Measurements from ENCODE around the gene AHDC1.

The AHDC1 gene

GRCh38 chr1:27563341-27563590 is 40.7 kb downstream of the AHDC1 start:
- H3K9me2 ChIP-seq (replicated peaks; ENCODE audit: control insufficient read depth, low read length), result no peaks in the 10 kb centered on the region
- H3K27me3 ChIP-seq (ENCODE audit: control insufficient read depth, low read length), result no peaks in the 10 kb centered on the region
- H3K9me3 ChIP-seq (ENCODE audit: control insufficient read depth, insufficient read depth, low read length), result no peaks in the 10 kb centered on the region
- no peaks in the 10 kb centered on the region for H4K20me1 ChIP-seq (ENCODE audit: control insufficient read depth, insufficient read depth, low read depth, low read length)
- peaks cover 8% of the 10 kb centered on the region for H3K4me1 ChIP-seq (ENCODE audit: control insufficient read depth, low read length)
- H3K4me2 ChIP-seq (ENCODE audit: low read length), result no peak overlapping the region
- H3K36me3 ChIP-seq (ENCODE audit: control insufficient read depth, low read length), result no peaks in the 10 kb centered on the region
- no peaks in the 10 kb centered on the region for H3K79me2 ChIP-seq (ENCODE audit: control insufficient read depth, low read length)
- no peak overlapping the region for H3K27ac ChIP-seq (ENCODE audit: low read depth, low read length)
- TF ChIP-seq, protein P1, sequence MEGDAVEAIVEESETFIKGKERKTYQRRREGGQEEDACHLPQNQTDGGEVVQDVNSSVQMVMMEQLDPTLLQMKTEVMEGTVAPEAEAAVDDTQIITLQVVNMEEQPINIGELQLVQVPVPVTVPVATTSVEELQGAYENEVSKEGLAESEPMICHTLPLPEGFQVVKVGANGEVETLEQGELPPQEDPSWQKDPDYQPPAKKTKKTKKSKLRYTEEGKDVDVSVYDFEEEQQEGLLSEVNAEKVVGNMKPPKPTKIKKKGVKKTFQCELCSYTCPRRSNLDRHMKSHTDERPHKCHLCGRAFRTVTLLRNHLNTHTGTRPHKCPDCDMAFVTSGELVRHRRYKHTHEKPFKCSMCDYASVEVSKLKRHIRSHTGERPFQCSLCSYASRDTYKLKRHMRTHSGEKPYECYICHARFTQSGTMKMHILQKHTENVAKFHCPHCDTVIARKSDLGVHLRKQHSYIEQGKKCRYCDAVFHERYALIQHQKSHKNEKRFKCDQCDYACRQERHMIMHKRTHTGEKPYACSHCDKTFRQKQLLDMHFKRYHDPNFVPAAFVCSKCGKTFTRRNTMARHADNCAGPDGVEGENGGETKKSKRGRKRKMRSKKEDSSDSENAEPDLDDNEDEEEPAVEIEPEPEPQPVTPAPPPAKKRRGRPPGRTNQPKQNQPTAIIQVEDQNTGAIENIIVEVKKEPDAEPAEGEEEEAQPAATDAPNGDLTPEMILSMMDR (IDR thresholded peaks at IDR 0.05; ENCODE audit: low read depth, low read length, poor library complexity, severe bottlenecking), result no peak
- no peak for TF ChIP-seq EZH2phosphoT487 (IDR thresholded peaks at IDR 0.05; ENCODE audit: borderline replicate concordance, low read length)
- H3F3A ChIP-seq (ENCODE audit: control insufficient read depth, insufficient read depth), result no peaks in the 10 kb centered on the region
- no peak overlapping the region for H3K4me3 ChIP-seq (ENCODE audit: low read length)

GRCh38 chr1:27562534-27563340 is 41.2 kb downstream of the AHDC1 start:
- Histone ChIP-seq H4K20me1 (ENCODE audit: control insufficient read depth, insufficient read depth, low read depth, low read length) (no peaks in the 10 kb centered on the region), H3K9me2 (replicated peaks; ENCODE audit: control insufficient read depth, low read length) (no peaks in the 10 kb centered on the region), H3K27me3 (ENCODE audit: control insufficient read depth, low read length) (no peaks in the 10 kb centered on the region), H3K4me1 (ENCODE audit: control insufficient read depth, low read length) (peaks cover 6% of the 10 kb centered on the region), H3K27ac (ENCODE audit: low read depth, low read length) (no peak overlapping the region), H3K9me3 (ENCODE audit: control insufficient read depth, insufficient read depth, low read length) (no peaks in the 10 kb centered on the region), H3K79me2 (ENCODE audit: control insufficient read depth, low read length) (no peaks in the 10 kb centered on the region), H3F3A (ENCODE audit: control insufficient read depth, insufficient read depth) (no peaks in the 10 kb centered on the region), H3K4me3 (ENCODE audit: low read length) (no peak overlapping the region), H3K36me3 (ENCODE audit: control insufficient read depth, low read length) (no peaks in the 10 kb centered on the region), H3K4me2 (ENCODE audit: low read length) (no peak overlapping the region)
- TF ChIP-seq, protein P1 (IDR thresholded peaks at IDR 0.05; ENCODE audit: low read depth, low read length, poor library complexity, severe bottlenecking), result no peak
- TF ChIP-seq EZH2phosphoT487 (IDR thresholded peaks at IDR 0.05; ENCODE audit: borderline replicate concordance, low read length), result no peak

DNA sequence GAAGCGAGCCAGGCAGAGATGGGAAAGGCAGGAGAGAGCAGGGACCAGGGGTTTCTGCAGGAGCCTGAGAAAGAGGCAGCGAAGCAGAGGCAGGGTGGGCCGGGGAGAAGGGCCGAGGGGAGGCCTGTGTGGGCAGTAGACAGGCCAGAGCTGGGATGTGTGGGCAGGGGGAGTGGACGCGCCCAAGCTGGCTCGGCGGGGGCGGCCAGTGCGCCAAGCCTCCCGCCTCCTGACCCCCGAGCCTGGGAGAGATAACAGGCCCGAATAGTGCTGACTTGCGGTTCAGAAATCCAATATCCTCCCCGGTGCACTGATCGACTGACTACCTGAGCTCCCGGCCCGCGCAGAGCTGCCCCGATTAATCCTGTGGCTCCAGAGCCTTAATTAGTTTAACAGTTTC is 41.9 kb downstream of the AHDC1 start:
- Histone ChIP-seq H3K9me2 (replicated peaks; ENCODE audit: control insufficient read depth, low read length) (no peaks in the 10 kb centered on the region), H3K9me3 (ENCODE audit: control insufficient read depth, insufficient read depth, low read length) (no peaks in the 10 kb centered on the region), H3K4me1 (ENCODE audit: control insufficient read depth, low read length) (peaks cover 11% of the 10 kb centered on the region), H3K27ac (ENCODE audit: low read depth, low read length) (no peak overlapping the region), H3K79me2 (ENCODE audit: control insufficient read depth, low read length) (no peaks in the 10 kb centered on the region), H3K4me3 (ENCODE audit: low read length) (no peak overlapping the region), H3K36me3 (ENCODE audit: control insufficient read depth, low read length) (no peaks in the 10 kb centered on the region), H3K27me3 (ENCODE audit: control insufficient read depth, low read length) (no peaks in the 10 kb centered on the region), H3K4me2 (ENCODE audit: low read length) (no peak overlapping the region), H3F3A (ENCODE audit: control insufficient read depth, insufficient read depth) (no peaks in the 10 kb centered on the region), H4K20me1 (ENCODE audit: control insufficient read depth, insufficient read depth, low read depth, low read length) (peaks cover 3% of the 10 kb centered on the region; the same call in 1 of the 2 replicates)
- TF ChIP-seq, protein P1 (IDR thresholded peaks at IDR 0.05; ENCODE audit: low read depth, low read length, poor library complexity, severe bottlenecking), result no peak
- no peak for TF ChIP-seq EZH2phosphoT487 (IDR thresholded peaks at IDR 0.05; ENCODE audit: borderline replicate concordance, low read length)
